ENCODE data around the gene HOXD10.
A peak's percentile ranks its signal among the peaks of the same experiment; 100 is the strongest.

HOXD10 gene

DNA sequence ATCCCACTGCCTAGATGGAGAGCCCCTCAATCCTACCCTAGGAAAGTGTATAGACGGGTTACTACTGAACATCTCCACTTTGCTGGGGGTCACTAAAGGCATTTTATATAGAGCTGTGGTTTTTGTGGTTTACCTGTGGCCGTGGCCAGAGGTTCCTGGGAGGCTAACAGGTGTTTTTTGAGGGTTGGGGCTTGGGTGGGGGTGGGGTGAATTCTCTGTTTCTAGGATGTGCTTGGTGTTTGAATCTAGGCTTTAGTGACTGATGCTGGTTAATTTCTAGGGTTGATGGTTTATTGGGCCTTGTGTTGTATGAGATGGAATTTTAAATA, 20.6 kb downstream of the HOXD10 start:
- no peak for DNase-seq

DNA sequence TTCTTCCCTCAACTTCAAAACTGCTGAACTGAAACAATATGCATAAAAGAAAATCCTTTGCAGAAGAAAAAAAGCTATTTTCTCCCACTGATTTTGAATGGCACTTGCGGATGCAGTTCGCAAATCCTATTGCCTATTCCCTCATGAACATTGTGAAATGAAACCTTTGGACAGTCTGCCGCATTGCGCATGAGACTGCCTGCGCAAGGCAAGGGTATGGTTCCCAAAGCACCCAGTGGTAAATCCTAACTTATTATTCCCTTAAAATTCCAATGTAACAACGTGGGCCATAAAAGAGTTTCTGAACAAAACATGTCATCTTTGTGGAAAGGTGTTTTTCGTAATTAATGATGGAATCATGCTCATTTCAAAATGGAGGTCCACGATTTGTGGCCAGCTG, 21.3 kb downstream of the HOXD10 start:
- DNase-seq = no peak

DNA sequence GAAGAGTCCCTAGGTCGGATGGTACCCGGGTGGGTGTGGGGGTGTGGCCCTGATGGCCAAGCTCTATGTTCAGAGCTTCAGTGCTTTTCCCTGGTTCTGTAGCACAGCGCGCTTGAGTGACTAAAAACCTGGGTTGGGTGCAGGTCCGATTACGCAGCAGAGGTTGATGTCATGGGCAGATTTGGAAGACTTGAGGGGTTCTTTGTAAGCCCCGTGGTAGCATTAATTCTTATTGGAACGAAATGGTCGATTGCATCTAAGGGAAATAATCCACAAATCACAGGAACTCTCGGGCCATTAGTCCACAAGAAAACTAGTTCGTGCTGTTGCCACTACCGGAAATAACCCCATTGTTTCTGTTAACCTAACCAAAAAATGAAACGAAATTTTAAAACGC, 21.9 kb downstream of the HOXD10 start:
- peak; percentile 60 for DNase-seq

DNA sequence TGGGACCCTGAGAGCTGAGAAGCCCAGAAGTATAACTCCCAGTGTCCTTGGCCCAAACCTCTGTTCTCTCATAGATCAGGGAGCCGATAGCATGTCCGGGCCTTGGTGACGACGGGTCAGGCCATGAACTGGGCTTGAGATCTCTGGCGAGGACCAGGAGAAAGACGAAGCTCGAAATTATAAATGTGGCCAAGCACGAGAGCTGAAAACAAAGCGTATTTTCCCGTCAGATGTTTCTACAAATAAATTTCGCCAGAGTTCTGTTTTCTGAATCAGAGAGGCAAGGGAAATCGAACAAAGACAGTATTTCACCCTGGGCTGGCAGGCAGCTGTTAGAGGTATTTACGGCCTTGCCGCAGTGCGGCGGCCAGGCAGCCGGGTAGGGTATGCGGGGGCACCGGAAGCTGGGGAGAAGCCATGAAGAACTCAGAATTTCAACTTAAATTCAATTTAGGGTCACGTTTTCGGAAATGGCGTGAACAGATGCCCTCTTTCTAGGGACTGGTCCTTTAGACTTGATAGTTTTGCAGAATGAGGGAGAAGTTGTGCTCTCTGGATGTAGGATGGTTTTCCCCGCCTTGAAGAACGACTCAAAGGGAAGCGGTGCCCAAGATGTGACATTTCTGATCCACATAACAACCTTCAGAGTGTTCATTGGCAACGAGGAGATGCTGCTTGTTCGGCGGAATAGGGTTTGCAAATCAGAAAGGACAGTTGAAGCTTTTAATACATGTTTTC, 22.5 kb downstream of the HOXD10 start:
- DNase-seq = peak; percentile 58

DNA sequence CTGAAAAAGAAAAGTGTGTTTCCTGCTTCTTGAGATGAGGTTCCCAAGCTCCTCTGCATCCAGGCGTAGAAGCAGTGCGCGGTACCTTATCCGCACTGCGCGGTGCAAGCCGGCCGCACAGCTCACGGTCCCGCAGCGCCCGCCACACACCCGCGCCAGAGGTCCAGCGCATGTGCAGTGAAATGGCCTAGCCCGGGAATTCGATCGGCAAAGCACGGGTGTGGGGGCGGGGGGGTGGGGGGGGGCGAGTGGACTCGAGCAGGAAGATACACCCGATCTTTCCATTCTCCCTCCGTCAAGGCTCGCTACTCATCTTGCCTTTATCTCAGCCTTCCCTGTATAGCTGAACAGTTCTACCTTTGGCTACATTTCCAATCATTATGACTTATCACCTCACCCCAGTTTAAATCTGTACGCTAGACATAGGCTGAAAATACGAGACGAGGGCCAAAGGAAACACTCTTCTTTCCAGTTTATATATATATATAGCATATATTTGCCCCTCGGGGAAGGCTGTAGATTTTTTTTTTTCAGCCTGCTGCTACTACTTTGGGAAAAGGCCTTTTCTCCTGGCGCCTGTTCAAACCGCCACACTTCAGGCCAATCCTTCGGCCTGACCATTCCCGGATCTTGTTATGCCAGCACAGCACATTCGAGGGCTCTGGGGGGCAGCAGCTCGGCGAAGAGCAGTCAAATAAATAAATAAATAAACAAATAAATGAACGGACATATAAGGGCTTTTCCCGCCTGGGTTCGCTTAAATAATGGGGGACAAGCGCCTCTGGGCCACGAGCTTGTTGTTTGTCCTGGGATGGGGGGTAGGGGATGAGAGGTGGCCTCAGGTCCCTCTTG, 23.3 kb downstream of the HOXD10 start:
- peak; percentile 29 for DNase-seq

DNA sequence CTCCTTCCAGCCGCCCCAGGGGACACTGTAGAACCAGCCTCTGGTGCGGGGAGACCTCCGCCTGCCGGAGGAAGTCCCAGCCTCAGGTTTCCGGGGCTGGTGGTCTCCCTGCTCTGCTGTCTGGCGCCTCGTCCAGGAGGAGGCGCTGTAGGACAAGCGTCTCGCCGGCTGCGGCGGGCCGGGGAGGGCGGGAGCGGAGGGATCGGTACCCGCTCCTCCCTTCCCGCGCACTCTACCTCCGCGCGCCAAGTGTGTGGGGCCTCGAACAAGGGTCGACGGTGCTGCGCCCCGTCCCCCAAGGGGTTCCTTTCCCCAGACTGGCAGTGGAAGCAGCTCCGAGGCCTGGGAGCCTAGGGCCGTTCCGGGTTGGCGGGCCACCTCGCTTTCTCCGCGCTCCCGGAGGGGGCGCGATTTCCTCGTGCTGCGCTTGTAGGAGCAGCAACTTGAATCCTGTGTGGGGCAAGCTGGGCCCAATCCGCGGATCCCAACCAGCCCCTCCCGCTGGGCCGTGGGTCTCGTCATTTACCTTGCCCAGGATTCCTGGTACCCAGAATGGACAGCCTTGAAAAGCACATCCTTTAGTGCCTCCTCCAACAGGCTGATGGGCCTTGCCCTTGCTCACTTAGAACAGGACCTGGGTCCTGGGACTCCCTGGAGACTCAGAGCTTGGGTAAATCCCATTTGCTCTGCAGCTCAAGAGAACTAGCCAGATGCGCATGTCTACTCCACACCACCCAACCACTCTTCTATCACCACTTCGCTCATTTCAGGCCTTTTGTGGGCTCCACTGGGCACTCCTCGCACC, 24.1 kb downstream of the HOXD10 start:
- peak; percentile 60 for DNase-seq

DNA sequence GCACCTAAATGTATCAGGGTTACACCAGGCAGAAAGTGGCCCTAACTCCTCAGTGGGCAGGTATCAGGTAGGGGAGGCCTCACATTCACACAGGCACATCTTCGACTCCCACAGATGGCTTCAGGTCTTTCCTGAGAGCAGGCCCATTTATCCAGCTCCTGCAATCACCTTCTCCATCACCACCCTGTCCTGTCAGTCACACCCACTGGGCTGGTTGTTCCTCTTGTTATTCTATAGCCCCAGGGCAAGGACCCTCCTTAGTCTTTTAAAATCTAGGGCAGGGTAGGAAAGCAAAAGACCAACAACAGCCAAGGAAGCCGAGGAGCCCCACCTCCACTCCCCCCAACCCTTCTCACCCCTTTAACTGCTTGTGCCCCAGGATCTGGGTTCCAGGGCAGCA, 25.7 kb downstream of the HOXD10 start:
- no peak for DNase-seq

DNA sequence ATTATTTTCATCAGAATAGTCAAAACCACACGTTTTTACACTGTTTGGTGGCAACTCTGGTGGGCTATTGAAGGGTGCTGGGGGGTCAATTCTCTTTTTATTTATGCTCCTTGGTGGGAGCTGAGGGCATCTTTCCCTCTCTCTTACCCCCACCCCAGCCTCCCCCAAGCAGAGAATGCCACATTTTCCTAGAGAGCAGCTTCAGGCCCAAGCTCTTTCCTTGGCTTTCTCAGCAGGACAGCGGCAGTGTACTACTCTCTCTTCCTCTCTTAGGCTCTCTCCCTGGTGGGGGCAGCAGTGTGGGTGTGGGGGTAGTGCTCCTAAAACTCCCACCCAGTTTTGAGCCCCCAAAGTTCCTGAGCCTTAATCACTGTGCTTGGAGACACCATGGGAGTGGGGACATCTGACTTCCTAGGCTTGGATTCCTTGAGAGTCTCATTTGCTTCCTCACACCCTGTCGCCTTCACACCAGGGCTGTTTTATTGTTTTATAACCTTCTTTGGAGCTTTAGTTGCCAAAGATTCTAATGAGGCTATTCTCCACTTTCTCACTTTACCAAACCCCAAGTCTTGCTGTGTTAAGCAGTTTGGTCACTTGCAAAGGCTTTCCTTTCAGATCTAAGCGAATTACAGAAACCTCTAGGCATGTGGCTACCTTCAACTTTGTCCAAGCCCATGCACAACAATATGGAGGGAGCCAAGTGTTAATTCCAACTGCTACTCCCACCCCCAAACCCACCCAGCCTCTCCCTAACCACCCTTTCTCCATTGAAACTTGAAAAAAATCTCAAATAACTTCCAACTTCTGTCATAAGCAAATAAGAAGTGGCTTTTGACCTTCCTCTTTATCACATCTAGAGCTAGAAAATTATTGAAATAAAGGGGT, 28.7 kb downstream of the HOXD10 start:
- no peak for DNase-seq

DNA sequence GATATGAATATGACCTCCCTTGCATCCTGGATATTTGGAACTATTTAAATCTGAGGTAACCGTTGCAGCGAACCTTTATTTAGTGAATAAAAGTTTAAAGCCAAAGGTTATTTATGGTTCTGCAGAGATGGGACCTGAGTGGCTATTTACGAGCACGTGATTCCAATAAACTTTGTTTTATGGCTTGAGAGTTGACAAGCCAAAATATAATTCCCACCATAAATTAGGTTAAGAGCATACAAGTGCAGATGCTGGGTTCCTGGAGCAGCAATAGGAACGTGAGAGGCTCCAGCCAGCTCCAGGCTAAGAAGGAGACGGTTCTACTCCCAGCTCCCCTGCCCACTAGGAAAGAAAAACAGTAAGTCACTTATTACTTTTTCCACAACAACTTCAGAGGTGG, 29.5 kb downstream of the HOXD10 start:
- DNase-seq = no peak

DNA sequence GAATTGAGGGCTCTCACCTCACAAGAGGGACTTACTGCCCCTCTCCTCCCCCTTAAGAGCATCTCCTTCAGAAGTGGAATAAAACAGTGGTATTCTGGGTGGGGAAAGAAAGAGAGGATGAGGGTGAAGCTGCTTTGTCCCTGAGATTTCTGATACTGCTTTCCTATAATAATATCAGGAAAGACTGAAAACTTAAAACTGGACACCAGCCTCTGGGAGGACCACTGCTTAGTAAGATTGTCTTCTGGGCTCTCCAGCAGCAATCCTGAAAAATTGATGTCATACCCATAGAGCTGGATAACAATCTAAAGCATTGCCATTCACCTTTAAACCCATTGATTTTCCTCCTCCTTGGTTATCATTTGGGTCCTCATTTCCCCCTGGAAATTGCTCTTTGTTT, 30.1 kb downstream of the HOXD10 start:
- DNase-seq = no peak

DNA sequence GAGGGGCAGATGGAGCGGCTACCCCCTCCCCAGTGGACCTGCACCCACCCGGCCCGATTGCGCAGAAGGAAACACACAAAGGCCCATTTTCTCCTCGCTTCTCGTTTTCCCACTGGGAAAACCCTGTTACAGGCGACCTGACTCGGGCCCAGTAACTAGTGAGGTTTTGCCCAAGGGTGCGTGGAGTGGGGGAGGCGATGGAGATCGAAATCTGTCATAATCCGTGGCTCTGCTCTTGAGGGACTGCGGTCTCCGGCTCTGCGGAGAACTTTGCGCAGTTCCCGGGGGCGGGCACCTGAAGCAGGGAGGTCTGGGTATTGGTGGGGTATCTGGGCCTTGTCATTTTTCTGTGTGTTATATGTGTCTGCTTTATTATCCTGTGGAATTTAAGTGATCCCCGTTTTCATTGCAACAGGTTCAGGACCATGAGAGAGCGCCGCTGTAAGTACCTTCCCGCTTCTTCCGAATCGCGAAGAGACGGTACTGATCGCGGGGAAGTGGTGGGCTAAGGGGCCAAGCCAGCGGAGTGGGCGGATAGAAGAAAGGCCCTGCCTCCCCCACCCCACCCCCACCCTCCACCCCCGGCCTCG, 30.7 kb downstream of the HOXD10 start:
- no peak for DNase-seq

DNA sequence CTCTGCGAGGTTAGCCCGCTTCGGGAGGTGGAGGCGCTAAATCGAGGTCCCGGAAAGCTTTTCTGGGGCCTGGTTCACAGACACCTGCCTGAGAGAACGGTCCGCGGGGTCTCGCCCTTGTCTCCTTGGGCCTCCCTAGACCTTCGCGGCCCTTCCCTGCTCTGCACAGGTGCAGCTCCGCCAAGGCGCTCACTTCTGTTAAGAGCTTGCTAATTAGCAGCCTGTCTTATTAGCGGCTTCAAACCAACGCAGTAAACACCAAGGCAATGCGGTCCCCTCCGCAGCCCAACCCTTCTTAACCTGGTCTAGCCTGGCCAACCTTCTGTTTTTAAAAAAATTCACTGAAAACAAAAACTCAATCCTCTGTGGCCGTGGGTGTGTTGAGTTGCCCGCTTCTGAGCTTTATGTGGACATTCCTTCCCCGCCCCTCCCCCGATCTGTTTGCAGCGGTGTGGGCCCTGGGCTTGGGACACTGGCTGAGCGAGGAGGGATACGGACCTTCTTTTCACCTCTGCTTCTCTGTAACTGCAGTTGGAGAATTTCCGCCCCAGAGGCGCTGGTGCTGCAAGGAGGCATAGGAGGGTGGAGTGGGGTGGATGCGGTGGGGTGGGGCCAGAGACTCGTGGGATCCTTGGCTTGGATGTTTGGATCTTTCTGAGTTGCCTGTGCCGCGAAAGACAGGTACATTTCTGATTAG, 31.4 kb downstream of the HOXD10 start:
- DNase-seq = peak; percentile 43

DNA sequence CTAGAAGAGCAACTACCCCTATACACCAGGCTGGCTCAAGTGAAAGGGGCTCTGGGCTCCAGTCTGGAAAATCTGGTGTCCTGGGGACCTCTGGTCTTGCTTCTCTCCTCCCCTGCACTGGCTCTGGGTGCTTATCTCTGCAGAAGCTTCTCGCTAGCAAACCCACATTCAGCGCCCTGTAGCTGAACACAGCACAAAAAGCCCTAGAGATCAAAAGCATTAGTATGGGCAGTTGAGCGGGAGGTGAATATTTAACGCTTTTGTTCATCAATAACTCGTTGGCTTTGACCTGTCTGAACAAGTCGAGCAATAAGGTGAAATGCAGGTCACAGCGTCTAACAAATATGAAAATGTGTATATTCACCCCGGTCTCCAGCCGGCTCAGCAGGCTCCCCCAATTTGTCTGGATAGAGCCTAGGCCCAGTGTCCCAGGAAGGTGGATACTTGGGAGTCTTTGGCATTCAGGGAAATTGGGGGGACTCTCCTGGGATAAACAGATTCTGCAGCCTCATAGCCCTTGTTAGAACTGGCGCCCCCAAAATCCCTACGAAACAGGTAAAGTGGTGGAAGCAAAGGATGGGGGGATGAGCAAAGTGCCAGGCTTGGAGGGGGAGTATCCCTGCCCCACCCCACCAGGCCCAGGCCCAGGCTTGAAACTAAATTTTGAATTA, 32.3 kb downstream of the HOXD10 start:
- no peak for DNase-seq

DNA sequence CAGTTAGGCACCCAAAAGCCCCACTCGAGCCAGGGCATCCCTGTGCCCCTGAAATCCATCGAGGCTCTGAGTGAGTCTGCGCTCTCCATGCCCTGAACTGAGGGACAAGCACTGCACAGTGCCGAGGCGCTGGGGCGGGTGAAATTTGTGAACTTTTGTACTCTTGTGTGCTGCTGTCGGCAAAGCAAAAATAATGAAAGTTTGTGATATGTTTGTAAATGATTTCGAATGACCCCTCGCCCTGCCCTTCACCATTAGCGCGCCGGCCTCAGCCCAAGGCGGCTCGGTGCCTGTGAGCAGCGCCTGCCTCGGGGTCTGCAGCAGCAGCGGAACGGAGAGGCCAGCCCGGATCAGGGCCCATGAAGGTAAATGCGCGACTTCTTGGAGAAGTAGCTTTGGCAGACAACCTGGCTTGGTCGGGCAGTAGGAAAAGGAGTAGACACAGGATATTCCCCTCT, 32.9 kb downstream of the HOXD10 start:
- DNase-seq = no peak

DNA sequence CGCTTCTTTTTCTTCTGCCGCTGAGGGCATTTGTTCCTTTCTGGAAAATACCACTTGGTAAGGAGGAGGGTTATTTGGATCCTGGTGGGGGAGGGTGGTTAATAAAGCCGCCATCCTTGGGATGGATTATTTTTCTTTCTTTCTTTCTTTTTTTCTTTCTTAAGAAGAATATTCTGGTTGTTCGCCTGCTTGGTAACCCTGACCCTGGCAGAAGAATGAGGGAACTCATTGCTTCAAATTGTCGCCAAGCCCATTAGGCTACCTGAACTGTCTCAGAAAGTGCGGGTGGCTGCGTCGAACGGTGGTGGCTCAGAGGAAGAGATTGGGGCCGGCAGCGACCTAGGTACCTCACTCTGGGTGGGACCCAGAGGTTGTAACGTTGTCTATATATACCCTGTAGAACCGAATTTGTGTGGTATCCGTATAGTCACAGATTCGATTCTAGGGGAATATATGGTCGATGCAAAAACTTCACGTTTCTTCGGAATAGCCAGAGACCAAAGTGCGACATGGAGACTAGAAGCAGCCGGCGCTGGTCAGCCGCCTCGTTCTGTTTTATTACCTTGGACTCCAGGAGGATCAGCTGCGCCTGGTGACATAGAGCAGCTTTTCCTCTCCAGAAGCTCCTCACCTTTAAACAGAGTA, 33.5 kb downstream of the HOXD10 start:
- DNase-seq = no peak

DNA sequence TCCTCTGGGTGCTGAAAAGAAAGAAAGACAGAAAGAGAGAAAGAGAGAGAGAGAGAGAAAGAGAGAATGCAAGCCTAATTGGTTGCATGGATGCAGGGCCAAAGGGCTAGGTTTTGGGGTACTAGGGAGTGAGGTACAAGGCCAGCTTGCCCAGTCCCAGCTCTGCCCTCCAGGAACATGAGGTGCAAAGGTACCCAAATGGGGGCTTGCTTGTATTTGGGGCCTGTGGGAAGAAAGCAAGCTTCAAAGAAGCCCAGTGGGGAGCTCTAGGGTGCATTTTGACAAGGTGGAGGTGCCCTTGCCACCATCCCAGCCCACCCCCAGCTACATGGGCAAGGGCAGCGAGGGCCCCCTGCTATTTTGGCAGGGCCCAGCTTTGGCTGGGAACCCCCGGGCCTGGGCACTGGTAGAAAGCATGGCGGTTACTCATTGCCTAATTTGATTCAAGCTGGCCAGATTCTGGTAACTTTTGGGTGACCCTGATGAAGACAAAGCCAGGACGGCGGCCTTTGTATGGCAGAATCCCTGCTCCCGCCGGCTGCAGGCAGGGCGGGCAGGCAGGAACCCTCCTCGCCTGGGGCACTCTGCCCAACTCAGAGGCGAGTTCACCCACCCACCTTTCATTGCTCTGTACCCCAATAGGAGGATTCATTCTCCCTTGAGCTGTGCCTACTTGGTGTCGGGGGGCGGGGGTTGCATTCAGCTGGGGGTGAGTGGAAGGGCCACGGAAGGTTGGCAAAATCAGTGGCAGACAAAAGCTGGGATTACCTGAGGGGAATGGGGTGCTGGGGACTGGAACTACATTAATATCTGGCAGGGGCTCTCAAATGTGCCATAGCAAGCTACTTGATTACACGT, 34.2 kb downstream of the HOXD10 start:
- DNase-seq = no peak

DNA sequence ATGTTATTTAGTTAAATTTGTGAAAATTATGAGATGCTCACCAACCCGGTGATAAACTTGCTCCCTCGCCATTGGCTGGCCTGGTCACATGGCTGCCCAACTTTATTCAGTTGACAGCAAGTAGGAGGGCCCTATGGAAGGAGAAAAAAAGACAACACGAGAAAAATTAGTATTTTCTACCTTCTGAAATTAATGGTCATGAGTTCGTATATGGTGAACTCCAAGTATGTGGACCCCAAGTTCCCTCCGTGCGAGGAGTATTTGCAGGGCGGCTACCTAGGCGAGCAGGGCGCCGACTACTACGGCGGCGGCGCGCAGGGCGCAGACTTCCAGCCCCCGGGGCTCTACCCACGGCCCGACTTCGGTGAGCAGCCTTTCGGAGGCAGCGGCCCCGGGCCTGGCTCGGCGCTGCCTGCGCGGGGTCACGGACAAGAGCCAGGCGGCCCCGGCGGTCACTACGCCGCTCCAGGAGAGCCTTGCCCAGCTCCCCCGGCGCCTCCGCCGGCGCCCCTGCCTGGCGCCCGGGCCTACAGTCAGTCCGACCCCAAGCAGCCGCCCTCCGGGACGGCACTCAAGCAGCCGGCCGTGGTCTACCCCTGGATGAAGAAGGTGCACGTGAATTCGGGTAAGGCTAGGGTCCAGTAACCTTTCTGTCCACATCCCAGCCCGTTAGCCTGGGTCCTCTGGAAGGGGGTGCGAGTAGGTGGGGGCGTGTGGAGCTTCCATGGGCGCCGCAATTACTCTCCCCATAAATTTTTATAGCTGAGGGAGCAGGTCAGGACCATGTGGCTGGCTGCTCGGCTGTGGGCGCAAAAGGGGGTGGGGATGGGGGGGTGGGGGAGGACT, 35.1 kb downstream of the HOXD10 start, which contains the start of gene HOXD4:
HOXD4 (plus strand) TSS at position 109 of the 846 bp plus-strand sequence; CDS start at position 193, 84 bp downstream.
- DNase-seq = peak; percentile 40
